ENCODE data around the gene IGFBP5.

GRCh38 chr2:216689397-216689796, 6.0 kb downstream of the IGFBP5 start:
- TF ChIP-seq, protein P1, sequence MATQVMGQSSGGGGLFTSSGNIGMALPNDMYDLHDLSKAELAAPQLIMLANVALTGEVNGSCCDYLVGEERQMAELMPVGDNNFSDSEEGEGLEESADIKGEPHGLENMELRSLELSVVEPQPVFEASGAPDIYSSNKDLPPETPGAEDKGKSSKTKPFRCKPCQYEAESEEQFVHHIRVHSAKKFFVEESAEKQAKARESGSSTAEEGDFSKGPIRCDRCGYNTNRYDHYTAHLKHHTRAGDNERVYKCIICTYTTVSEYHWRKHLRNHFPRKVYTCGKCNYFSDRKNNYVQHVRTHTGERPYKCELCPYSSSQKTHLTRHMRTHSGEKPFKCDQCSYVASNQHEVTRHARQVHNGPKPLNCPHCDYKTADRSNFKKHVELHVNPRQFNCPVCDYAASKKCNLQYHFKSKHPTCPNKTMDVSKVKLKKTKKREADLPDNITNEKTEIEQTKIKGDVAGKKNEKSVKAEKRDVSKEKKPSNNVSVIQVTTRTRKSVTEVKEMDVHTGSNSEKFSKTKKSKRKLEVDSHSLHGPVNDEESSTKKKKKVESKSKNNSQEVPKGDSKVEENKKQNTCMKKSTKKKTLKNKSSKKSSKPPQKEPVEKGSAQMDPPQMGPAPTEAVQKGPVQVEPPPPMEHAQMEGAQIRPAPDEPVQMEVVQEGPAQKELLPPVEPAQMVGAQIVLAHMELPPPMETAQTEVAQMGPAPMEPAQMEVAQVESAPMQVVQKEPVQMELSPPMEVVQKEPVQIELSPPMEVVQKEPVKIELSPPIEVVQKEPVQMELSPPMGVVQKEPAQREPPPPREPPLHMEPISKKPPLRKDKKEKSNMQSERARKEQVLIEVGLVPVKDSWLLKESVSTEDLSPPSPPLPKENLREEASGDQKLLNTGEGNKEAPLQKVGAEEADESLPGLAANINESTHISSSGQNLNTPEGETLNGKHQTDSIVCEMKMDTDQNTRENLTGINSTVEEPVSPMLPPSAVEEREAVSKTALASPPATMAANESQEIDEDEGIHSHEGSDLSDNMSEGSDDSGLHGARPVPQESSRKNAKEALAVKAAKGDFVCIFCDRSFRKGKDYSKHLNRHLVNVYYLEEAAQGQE (IDR thresholded peaks at IDR 0.05; ENCODE audit: low read depth), result no peak
- TF ChIP-seq CREB1 (IDR thresholded peaks at IDR 0.05; ENCODE audit: low read depth), result no peak
- TF ChIP-seq EP300 (IDR thresholded peaks at IDR 0.05; ENCODE audit: borderline replicate concordance), result no peak
- TF ChIP-seq FOXM1 (IDR thresholded peaks at IDR 0.05; ENCODE audit: borderline replicate concordance, low read depth), result no peak
- no peak for TF ChIP-seq NFIC (IDR thresholded peaks at IDR 0.05)
- TF ChIP-seq YY1 (IDR thresholded peaks at IDR 0.05; ENCODE audit: low read depth), result no peak
- TF ChIP-seq MAX (IDR thresholded peaks at IDR 0.05), result no peak
- TF ChIP-seq CEBPB (IDR thresholded peaks at IDR 0.05), result no peak
- no peak for TF ChIP-seq RAD21 (IDR thresholded peaks at IDR 0.05; ENCODE audit: low read depth)
- no peak for TF ChIP-seq TCF12 (IDR thresholded peaks at IDR 0.05; ENCODE audit: low read depth)
- no peak for TF ChIP-seq TAF1 (IDR thresholded peaks at IDR 0.05; ENCODE audit: low read depth)
- TF ChIP-seq, protein P2, sequence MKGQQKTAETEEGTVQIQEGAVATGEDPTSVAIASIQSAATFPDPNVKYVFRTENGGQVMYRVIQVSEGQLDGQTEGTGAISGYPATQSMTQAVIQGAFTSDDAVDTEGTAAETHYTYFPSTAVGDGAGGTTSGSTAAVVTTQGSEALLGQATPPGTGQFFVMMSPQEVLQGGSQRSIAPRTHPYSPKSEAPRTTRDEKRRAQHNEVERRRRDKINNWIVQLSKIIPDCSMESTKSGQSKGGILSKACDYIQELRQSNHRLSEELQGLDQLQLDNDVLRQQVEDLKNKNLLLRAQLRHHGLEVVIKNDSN (IDR thresholded peaks at IDR 0.05), result no peak
